SK-N-MC (cell line): ENCODE data around the gene ABCC1.
"Not testable (repeated sequence)": the region's sequence is repeated elsewhere in the genome, so short reads cannot be mapped to it uniquely, and the experiment has no call there.

Experiments used
- EZH2 ChIP-seq: fragments of 200-600 bp; sonication (generic); IDR thresholded peaks from one replicate; pipeline ENCODE4 v1.6.1; 2017; ENCODE audit warnings: antibody characterized with exemption
- POLR2AphosphoS5 ChIP-seq: IDR thresholded peaks from 2 replicates; pipeline ENCODE4 v1.6.1; 2012; ENCODE audit warnings: mild to moderate bottlenecking, low read depth, low read length, borderline replicate concordance

DNA sequence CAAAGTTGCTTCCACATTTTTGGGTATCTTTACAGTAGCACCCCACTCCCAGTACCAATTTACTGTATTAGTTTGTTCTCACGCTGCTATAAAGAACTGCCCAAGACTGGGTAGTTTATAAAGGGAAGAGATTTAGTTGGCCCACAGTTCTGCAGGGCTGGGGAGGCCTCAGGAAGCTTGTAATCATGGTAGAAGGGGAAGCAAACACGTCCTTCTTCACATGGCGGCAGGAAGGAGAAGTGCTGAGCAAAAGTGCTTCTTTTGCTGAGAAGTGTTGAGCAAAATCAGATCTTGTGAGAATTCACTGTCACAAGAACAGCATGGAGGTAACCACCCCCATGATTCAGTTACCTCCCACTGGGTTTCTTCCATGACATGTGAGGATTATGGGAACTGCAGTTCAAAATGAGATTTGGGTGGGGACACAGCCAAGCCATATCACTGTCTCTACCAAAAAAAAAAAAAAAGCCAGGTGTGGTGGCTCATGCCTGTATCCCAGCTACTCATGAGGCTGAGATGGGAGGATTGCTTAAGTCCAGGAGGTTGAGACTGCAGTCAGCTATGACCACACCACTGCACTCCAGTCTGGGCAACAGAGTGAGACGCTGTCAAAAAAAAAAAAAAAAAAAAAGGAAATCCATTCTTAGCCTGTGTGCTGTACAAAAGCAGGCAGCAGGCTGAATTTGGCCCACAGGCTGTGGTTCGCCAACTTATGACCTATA is 32.9 kb downstream of the ABCC1 start:
- TF ChIP-seq EZH2, POLR2AphosphoS5: not testable (repeated sequence)
